LNCaP clone FGC (cell line): ENCODE results near the gene TRIM2.

Source experiments
- DNase-seq: peaks from one replicate; pipeline ENCODE4 v3.0.0-alpha.2; 2011; ENCODE audit warnings: low read depth
- H3K4me3 ChIP-seq: 2 replicates; pipeline ENCODE4 v1.5.1; 2011; ENCODE audit warnings: mild to moderate bottlenecking, low read depth, low read length, control low read depth
- TF ChIP-seq, protein P1 (sequence below): IDR thresholded peaks from 2 replicates; pipeline ENCODE4 v1.5.1; 2012; ENCODE audit warnings: mild to moderate bottlenecking; ENCODE audit not compliant: control insufficient read depth, insufficient read depth; ENCODE audit errors: extremely low read depth

Gene TRIM2

GRCh38 chr4:153283260-153283659 is 79.0 kb downstream of the TRIM2 start:
- TF ChIP-seq, protein P1, sequence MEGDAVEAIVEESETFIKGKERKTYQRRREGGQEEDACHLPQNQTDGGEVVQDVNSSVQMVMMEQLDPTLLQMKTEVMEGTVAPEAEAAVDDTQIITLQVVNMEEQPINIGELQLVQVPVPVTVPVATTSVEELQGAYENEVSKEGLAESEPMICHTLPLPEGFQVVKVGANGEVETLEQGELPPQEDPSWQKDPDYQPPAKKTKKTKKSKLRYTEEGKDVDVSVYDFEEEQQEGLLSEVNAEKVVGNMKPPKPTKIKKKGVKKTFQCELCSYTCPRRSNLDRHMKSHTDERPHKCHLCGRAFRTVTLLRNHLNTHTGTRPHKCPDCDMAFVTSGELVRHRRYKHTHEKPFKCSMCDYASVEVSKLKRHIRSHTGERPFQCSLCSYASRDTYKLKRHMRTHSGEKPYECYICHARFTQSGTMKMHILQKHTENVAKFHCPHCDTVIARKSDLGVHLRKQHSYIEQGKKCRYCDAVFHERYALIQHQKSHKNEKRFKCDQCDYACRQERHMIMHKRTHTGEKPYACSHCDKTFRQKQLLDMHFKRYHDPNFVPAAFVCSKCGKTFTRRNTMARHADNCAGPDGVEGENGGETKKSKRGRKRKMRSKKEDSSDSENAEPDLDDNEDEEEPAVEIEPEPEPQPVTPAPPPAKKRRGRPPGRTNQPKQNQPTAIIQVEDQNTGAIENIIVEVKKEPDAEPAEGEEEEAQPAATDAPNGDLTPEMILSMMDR = no peak
- DNase-seq = no peak
- no peak overlapping the region for H3K4me3 ChIP-seq

DNA sequence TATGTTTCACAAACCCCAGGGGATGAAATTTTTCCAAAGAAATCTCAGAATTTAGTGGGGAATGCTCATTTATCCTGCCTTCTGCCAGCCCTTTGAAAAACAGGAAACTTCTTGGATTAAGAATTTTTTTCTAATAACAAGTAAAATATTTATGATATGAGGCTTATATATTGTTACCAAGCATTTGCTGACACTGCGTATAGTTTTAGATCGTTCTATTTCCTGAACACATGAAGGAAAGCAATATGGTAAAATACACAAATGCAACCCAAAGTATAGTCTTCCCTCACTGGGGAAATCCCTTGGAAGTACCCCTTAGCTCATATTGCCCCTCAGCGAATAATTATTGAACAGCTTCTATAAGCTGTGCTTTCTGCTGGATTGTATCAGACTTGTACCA is 85.9 kb downstream of the TRIM2 start:
- TF ChIP-seq, protein P1 = no peak
- no peak for DNase-seq
- no peak overlapping the region for H3K4me3 ChIP-seq

GRCh38 chr4:153291562-153291961 is 87.3 kb downstream of the TRIM2 start:
- no peak for DNase-seq
- TF ChIP-seq, protein P1 = no peak
- no peak overlapping the region for H3K4me3 ChIP-seq

- no peak for DNase-seq
- TF ChIP-seq, protein P1 = no peak
- no peak overlapping the region for H3K4me3 ChIP-seq
Observed at GRCh38 chr4:153292897-153293741, 88.9 kb downstream of the TRIM2 start.

DNA sequence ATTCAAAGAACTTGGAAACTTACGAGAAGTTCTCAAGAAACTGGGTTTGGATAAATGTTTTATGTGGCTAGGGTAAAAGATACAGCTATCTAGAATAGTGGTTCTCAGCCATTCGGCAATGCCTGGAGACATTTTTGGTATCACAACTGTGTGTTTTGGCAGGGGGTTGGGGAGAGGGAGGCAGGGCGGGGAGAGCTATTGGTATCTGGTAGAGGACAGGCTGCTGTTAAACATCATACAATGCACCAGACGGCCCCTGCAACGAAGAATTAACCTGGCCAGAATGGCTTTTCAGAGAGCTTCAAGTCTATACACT is 89.5 kb downstream of the TRIM2 start:
- DNase-seq = no peak
- H3K4me3 ChIP-seq = no peak overlapping the region
- TF ChIP-seq, protein P1 = no peak

- DNase-seq = no peak
- TF ChIP-seq, protein P1 = no peak
- H3K4me3 ChIP-seq = no peak overlapping the region
Observed at GRCh38 chr4:153294631-153295030, 90.4 kb downstream of the TRIM2 start.
